Stimulated activated naive CD8-positive, alpha-beta T cell treated with anti-CD3 and anti-CD28 coated beads, Interleukin-15, amount 100 ng/mL, for 72 hours (primary cell): ENCODE data around the gene ZNF18.

ENCODE experiments used
- ATAC-seq: fragments of 150-1000 bp; cut with Tn5 transposase; 2 replicates; pipeline ENCODE4 v1.10.0; 2021; ENCODE audit warnings: mild to moderate bottlenecking, moderate library complexity
- DNase-seq, 2 donors: peaks; one replicate each; pipeline ENCODE4 v3.0.0; 2021 to 2022
- H3K27ac Mint-ChIP-seq, 2 donors: one replicate each; pipeline ENCODE4 v1.8.0; 2022; ENCODE audit warnings: mild to moderate bottlenecking in 2 of 2, mixed read lengths in 2 of 2, moderate library complexity in 2 of 2
- H3K27me3 Mint-ChIP-seq: one replicate; pipeline ENCODE4 v1.8.0; 2022; ENCODE audit warnings: mixed read lengths
- H3K4me1 Mint-ChIP-seq: one replicate; pipeline ENCODE4 v1.8.0; 2022; ENCODE audit warnings: mild to moderate bottlenecking, mixed read lengths
- H3K4me3 Mint-ChIP-seq, 2 donors: one replicate each; pipeline ENCODE4 v1.8.0; 2022; ENCODE audit warnings: mild to moderate bottlenecking in 2 of 2, mixed read lengths in 2 of 2, moderate library complexity in 1 of 2
- H3K9me3 Mint-ChIP-seq, 2 donors: one replicate each; pipeline ENCODE4 v1.8.0; 2022; ENCODE audit warnings: mixed read lengths in 2 of 2

ZNF18 gene, protein sequence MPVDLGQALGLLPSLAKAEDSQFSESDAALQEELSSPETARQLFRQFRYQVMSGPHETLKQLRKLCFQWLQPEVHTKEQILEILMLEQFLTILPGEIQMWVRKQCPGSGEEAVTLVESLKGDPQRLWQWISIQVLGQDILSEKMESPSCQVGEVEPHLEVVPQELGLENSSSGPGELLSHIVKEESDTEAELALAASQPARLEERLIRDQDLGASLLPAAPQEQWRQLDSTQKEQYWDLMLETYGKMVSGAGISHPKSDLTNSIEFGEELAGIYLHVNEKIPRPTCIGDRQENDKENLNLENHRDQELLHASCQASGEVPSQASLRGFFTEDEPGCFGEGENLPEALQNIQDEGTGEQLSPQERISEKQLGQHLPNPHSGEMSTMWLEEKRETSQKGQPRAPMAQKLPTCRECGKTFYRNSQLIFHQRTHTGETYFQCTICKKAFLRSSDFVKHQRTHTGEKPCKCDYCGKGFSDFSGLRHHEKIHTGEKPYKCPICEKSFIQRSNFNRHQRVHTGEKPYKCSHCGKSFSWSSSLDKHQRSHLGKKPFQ

GRCh38 chr17:11997147-11997971 lies at the start of gene ZNF18:
TSS of gene ZNF18 (minus strand) at chr17:11997475. CDS start at chr17:11992829, 4,646 bp downstream.
- Mint-ChIP-seq H3K27me3 (no peaks in the 10 kb centered on the region), H3K27ac (peak within 1 kb of the TSS; percentile 96 to 97), H3K9me3 (peaks cover 0 to 4% of the 10 kb centered on the region in 2 donors), H3K4me3 (peak within 1 kb of the TSS; percentile 88 to 94), H3K4me1 (peaks cover 24% of the 10 kb centered on the region)
- DNase-seq (peak; percentile 92 to 95), ATAC-seq (peak; percentile 97)

- Mint-ChIP-seq H3K4me3 (no peak overlapping the region), H3K27ac (no peak overlapping the region), H3K4me1 (peaks cover 91% of the 10 kb centered on the region), H3K9me3 (no peaks in the 10 kb centered on the region), H3K27me3 (no peaks in the 10 kb centered on the region)
- no peak for ATAC-seq
- no peak for DNase-seq
Observed at GRCh38 chr17:12046786-12047185, 49.5 kb upstream of the ZNF18 start.

DNA sequence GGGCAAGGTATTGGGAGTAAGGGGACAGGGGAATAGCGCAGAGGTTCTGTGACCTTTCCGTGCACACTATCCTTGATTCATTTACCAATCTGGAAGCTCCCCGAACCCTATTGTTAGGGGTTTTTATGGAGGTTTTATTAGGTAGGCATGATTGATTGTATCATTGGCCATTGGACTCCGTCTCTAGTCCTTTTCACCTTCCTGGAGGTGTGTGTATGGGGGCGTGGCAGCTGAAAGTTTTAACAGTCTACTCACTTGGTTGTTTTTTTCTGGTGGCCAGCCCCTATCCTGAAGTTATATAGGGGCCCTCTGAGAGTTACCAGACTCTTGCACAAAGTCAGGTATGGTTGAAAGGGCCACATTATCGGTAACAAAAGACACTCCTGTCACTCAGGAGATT lies 46.4 kb upstream of the ZNF18 start:
- Mint-ChIP-seq H3K4me1 (peaks cover 91% of the 10 kb centered on the region), H3K4me3 (no peak overlapping the region), H3K9me3 (no peaks in the 10 kb centered on the region), H3K27ac (no peak overlapping the region), H3K27me3 (no peaks in the 10 kb centered on the region)
- no peak for DNase-seq
- ATAC-seq = no peak

DNA sequence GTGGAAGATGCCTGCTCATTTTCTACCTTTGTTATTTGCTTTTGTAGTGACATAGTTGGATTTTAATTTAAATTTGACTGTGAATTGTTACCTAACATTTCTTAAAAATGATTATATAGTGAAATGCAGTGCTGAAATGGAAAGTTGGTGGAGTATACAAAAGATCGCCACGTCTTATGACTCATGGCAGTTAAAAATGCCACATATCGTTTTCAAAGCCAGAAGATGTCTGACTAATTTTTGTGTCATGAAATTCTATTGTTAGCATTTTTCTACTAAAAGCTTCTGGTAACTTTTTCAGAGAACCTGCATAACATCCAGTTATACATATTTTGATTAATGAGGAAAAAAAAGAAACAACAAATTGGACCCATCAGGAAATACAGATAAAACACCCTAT lies 44.0 kb upstream of the ZNF18 start:
- H3K4me1 Mint-ChIP-seq = peaks cover 90% of the 10 kb centered on the region
- peak overlapping the region in 1 of 2 donors; percentile 89 for H3K27ac Mint-ChIP-seq
- H3K27me3 Mint-ChIP-seq = no peaks in the 10 kb centered on the region
- DNase-seq = no peak
- H3K4me3 Mint-ChIP-seq = peak overlapping the region; percentile 36 to 73
- ATAC-seq = peak; percentile 63
- H3K9me3 Mint-ChIP-seq = no peaks in the 10 kb centered on the region

GRCh38 chr17:12040478-12040877 lies 43.2 kb upstream of the ZNF18 start:
- Mint-ChIP-seq H3K4me1 (peaks cover 83% of the 10 kb centered on the region), H3K27ac (no peak overlapping the region)

DNA sequence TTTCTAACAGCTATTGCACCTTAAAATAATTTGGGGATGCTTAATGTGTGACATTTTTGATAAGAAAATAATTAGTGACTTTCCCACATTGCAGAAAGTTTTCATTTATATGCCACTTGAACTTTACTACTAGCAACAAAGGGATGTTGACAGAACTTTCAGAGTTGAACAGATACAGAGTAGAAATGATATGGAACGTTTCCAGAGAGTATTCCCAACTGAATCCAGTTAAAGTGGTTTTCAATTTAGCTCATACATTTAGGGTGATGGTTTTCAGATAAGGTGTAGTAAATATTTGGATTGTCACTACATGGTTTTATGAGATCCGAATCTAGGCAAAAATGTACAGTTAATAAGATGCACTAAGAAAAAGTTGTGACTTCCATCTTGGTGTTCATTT lies 40.7 kb upstream of the ZNF18 start:
- peaks cover 70% of the 10 kb centered on the region for H3K4me1 Mint-ChIP-seq
- ATAC-seq = no peak
- H3K4me3 Mint-ChIP-seq = no peak overlapping the region
- H3K27ac Mint-ChIP-seq = no peak overlapping the region
- H3K9me3 Mint-ChIP-seq = no peaks in the 10 kb centered on the region
- H3K27me3 Mint-ChIP-seq = no peaks in the 10 kb centered on the region
- no peak for DNase-seq

More at GRCh38 chr17:12040478-12040877, 43.2 kb upstream of the ZNF18 start:
- DNase-seq (no peak), ATAC-seq (no peak)
- Mint-ChIP-seq H3K9me3 (no peaks in the 10 kb centered on the region), H3K4me3 (no peak overlapping the region), H3K27me3 (no peaks in the 10 kb centered on the region)

GRCh38 chr17:12035673-12036072 lies 38.4 kb upstream of the ZNF18 start:
- H3K27ac Mint-ChIP-seq = no peak overlapping the region
- no peak overlapping the region for H3K4me3 Mint-ChIP-seq
- peaks cover 62% of the 10 kb centered on the region for H3K4me1 Mint-ChIP-seq

DNA sequence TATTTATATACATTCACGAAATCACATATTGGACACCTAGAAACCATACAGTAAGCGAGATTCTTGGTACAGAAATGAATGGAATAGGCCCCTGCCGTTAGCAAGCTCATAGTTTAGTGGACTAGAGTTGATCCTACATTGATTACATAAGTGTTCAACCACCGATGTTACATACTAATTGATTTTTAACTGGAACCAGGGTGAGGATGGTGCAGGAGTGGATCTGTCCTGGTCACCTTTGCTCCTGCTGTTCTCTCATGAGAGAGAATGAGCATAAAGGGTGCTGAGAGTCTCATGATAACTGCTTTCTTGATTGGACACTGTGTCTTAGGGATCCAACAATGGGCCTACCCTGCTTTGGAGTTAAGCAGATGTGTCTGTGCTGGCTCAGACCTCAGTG lies 37.3 kb upstream of the ZNF18 start:
- DNase-seq (no peak), ATAC-seq (no peak)
- Mint-ChIP-seq H3K27me3 (no peaks in the 10 kb centered on the region), H3K27ac (peak overlapping the region; percentile 48 to 79), H3K4me3 (no peak overlapping the region), H3K9me3 (no peaks in the 10 kb centered on the region), H3K4me1 (peaks cover 62% of the 10 kb centered on the region)

More at GRCh38 chr17:12035673-12036072, 38.4 kb upstream of the ZNF18 start:
- ATAC-seq (no peak), DNase-seq (no peak)
- no peaks in the 10 kb centered on the region for H3K9me3 Mint-ChIP-seq
- H3K27me3 Mint-ChIP-seq = no peaks in the 10 kb centered on the region

DNA sequence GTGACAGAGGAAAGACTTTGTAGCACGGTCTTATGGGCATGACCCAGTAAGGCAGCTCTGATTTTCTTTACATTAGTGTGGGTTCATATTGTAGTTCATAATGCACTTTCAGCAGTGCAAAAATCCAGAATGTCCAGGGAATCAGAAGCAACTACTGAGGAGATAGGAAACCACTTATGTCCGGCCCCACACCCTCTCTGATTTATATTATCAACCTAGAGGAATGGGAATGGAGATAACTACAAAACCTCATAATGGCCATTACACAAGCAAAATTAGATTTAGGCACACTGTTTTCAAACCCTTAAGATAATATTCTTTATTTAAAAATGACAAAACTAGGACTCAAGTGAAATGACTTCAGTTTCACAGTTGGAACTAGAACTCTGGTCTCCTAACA lies 31.3 kb upstream of the ZNF18 start:
- H3K9me3 Mint-ChIP-seq = no peaks in the 10 kb centered on the region
- no peak overlapping the region for H3K4me3 Mint-ChIP-seq
- peaks cover 74% of the 10 kb centered on the region for H3K4me1 Mint-ChIP-seq
- H3K27me3 Mint-ChIP-seq = no peaks in the 10 kb centered on the region
- DNase-seq (no peak), ATAC-seq (no peak)
- H3K27ac Mint-ChIP-seq = no peak overlapping the region

DNA sequence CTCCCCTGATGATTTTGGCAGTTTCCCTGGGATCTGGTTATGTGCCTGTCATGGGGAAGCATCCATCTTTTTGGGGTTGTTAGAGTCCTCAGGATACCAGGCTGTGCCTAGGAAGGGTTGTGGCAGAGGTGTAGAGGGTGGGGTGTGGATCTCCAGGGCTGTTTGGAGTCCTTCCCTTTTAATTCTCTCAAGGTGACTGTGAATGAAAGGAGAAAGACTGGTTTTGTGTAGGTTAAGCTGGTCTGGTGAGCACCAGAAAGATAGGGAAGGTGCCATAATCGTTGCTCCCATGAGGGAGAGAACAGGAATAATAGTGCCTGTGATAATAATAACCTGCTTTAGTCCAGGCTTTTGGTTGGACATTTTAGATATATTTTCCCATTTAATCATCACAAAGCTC lies 30.4 kb upstream of the ZNF18 start:
- ATAC-seq (no peak), DNase-seq (no peak)
- Mint-ChIP-seq H3K27ac (no peak overlapping the region), H3K27me3 (no peaks in the 10 kb centered on the region), H3K9me3 (no peaks in the 10 kb centered on the region), H3K4me1 (peaks cover 79% of the 10 kb centered on the region), H3K4me3 (no peak overlapping the region)

DNA sequence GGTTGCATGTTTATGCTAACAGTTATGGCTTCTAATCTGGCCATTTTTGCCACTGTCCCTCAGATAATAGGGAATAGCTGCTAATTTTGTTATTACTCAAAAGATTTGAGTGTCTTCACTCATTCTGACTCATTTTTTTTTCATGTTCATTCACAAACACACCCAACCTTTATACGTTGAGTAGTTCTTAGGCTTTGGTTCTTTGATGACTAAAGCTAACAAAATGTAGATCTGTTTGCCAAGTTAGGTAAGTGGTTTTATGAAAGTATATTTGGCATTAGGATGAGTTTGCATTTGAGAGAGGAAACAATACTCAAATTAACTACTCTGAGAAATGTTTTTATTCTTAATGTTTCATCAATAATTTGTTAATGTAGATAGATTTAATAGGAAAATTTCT lies 27.1 kb upstream of the ZNF18 start:
- Mint-ChIP-seq H3K4me3 (no peak overlapping the region), H3K27me3 (peaks cover 10% of the 10 kb centered on the region), H3K9me3 (no peaks in the 10 kb centered on the region), H3K4me1 (peaks cover 74% of the 10 kb centered on the region), H3K27ac (no peak overlapping the region)
- ATAC-seq = no peak
- DNase-seq = no peak

GRCh38 chr17:12022310-12022709 lies 25.0 kb upstream of the ZNF18 start:
- no peak overlapping the region for H3K27ac Mint-ChIP-seq
- ATAC-seq (no peak), DNase-seq (no peak)
- H3K27me3 Mint-ChIP-seq = peaks cover 10% of the 10 kb centered on the region
- no peaks in the 10 kb centered on the region for H3K9me3 Mint-ChIP-seq
- H3K4me3 Mint-ChIP-seq = peak overlapping the region; percentile 66 to 80
- peaks cover 56% of the 10 kb centered on the region for H3K4me1 Mint-ChIP-seq

DNA sequence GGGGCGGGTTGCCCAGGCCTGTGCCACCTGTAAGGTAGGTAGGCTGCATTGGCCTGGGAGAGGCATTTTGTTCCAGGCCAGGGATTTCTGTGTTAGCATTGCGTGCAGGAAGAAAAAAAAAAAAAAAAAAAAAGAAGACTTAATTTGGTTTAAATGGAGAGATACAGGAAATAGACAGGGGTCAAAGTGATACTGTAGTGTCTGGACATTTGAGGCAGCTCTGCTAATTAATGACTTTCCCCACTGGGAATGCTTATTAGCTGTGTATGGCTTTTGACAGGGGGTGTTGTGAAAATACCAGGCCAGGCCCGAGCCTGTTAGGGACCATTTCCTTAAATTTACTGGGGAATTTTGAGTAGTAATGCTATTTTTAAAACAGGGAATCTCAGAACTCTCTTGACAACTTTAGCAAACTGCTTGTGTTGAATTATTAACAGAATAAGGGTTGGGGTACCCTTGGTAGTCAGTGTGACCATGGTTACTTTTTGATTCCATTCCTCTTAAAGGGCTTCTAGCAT lies 24.4 kb upstream of the ZNF18 start:
- Mint-ChIP-seq H3K4me1 (peaks cover 50% of the 10 kb centered on the region), H3K27me3 (peaks cover 10% of the 10 kb centered on the region), H3K27ac (peak overlapping the region; percentile 65 to 90), H3K4me3 (peak overlapping the region; percentile 79 to 80), H3K9me3 (no peaks in the 10 kb centered on the region)
- ATAC-seq (no peak), DNase-seq (no peak)

DNA sequence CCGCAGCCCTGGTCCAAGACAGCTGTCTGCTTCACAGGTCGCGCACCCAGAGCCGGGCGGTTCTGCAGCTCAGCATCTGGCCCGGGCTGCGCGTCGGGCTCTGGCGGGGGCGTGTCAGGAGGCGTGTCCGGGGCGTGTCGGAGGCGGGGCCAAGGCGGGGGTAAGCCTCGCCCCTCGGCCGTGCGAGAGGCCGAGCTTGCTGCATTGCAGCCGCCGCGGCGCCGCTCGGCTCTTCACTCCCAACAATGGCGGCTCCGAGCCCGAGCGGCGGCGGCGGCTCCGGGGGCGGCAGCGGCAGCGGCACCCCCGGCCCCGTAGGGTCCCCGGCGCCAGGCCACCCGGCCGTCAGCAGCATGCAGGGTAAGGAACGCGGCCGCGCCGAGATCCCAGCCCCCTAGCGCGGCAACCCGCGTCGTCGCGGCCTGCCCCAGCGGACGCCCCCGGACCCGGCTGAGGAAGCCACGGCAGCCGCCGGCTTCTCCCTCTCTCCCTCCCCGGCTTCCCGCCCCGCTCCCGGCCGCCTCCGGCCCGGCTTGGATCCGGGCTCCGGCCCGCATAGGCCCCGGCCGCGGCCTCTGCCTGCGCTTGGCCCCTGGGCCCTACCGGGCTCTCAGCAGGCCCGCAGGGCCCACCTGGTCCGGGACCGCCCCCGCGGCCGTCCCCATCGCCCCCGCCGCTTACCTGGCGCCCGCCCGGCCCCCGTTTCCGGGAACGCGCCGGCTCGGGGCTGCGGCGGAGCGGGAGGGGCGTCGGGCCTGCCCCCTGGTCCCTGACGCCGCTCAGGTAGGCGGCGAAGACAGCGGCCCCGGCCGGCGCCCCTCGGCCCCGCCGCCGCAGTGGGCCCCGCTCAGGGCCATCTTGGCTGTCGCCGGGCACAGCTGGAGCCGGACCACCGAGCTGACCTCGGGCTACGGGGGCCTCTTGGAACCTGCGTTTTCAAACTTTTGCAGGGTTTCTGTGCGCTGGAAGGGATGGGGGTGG lies 23.7 kb upstream of the ZNF18 start, which contains the start of gene MAP2K4:
Gene MAP2K4, plus strand, starts transcription at position 236 of the 981 bp plus-strand sequence. Its CDS starts 10 bp downstream, at position 246.
- Mint-ChIP-seq H3K27ac (peak within 1 kb of the TSS; percentile 65 to 90), H3K4me1 (peaks cover 42% of the 10 kb centered on the region), H3K27me3 (peaks cover 10% of the 10 kb centered on the region), H3K9me3 (no peaks in the 10 kb centered on the region), H3K4me3 (peak within 1 kb of the TSS; percentile 80 to 82)
- DNase-seq = peak; percentile 92 to 94
- ATAC-seq = peak; percentile 97
